Dedifferentiated amniotic fluid mesenchymal stem cell (primary cell): ENCODE data around the gene EHBP1.
"Not testable (repeated sequence)": the region's sequence is repeated elsewhere in the genome, so short reads cannot be mapped to it uniquely, and the experiment has no call there.

ENCODE experiments used
- DNase-seq: peaks from one replicate; pipeline ENCODE4 v3.0.0-alpha.2; 2016; ENCODE audit errors: extremely low spot score

The EHBP1 gene

DNA sequence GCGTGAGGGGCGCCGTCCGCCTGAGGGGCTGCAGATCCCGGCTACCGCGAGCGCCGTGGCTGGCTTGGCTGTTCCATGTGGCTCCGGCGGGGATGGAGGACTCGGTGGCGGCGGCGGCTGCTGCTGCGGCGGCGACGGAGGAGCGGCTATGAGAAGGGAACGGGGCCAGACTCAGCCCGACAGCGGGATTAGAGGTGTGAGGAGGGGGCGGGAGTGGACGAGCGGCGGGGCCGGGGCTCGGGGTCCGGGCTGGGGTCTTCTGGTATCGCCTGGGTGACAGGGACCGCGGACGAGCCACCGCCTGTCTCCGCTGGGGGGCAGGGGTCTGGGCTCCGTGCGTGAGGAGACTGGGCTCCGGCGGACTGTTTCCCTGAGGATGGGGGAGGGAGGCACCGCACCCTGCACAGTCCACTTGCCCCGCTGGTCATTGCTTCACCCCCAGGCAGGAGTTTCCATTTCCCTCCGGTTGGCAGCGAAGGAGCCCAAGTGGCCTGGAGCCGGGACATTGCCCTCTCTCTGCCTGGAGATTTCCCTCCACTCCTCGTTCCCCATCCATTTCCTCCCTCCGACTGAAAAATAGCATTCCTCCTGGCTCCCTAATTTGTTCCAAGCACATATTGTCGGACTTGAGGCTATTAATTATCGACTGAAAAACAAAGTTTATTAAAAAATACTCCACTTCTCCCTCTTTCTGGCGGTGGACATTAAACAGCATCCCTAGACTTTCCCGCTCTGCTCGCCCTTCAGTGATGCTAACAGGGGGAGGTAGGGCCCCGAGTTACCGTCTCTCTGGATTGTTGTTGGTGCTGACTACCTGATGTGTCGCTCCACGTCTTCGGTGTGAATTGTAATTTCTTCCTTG is 577 bp downstream of the EHBP1 start:
- DNase-seq: peak; percentile 27

- DNase-seq: no peak
Observed at GRCh38 chr2:62706721-62707521, 1.4 kb downstream of the EHBP1 start.

GRCh38 chr2:62708751-62709150 is 3.2 kb downstream of the EHBP1 start:
- DNase-seq: no peak

DNA sequence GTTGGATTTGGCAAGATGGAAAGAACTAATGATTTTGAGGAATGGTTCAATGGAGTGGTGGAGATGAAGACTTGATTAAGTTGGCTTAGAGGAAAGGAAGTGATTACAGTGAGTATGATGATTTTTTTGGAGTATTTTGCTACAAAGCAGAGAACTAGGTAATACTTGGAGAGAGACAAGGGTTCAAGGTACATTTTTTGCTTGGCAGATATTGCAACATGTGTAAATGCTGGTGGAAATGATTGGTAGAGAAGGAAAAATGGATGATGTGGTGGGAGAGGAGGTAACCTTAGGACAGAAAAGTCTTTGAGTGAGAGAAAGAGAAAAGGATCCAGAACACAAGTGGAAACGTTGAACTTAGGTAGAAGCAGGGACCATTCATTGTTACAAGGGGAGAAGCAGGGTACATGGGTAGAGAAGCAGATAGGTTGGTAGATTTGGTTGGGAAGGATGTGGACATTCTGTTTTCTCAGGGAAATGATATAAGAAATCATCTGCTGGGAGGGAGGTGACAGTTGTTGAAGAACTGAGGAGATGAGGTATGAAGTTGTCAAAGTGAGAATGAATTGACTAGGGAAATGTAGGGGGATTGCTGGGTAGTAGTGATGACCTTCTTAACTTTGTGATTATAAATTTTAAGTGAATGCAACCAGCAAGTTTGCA is 6.5 kb downstream of the EHBP1 start:
- no peak for DNase-seq

GRCh38 chr2:62713196-62713595 is 7.7 kb downstream of the EHBP1 start:
- not testable (repeated sequence) for DNase-seq

DNA sequence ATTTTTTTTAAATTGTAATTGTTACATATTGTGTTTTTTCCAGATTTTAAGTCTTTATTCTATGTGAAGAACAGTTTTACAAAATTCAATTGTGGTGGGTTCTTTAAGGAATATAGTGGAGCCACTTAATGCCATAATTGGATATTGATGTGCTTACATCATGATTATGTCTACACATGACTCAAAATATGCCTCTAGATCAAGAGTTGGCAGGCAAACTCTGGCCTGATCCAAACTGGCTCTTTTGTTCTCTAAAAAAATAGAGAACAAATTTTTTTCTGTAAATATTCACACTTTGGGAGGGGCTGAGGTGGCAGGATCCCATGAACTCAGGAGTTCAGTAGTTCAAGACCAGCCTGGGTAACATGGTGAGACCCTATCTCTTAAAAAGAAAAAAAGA is 8.3 kb downstream of the EHBP1 start:
- DNase-seq: peak; percentile 27

DNA sequence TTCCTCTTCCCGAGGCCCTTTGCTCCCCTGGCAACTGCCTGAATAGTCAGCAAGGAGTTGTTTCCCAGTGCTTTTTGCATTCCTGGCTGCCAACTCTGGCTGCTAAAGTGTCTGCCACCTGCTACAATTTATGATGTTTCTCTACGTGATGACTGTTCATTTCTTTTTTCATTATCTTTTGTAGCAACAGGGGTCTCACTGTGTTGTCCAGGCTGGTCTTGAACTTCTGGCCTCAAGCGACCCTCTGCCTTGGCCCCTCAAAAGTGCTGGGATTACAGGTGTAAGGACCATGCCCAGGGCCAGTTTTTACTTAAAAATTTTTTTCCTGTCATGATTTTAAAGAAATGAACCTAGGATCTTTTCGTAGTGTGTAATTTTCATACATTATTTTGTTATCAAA is 11.3 kb downstream of the EHBP1 start:
- no peak for DNase-seq

- DNase-seq: no peak
Observed at GRCh38 chr2:62717503-62718081, 12.1 kb downstream of the EHBP1 start.

DNA sequence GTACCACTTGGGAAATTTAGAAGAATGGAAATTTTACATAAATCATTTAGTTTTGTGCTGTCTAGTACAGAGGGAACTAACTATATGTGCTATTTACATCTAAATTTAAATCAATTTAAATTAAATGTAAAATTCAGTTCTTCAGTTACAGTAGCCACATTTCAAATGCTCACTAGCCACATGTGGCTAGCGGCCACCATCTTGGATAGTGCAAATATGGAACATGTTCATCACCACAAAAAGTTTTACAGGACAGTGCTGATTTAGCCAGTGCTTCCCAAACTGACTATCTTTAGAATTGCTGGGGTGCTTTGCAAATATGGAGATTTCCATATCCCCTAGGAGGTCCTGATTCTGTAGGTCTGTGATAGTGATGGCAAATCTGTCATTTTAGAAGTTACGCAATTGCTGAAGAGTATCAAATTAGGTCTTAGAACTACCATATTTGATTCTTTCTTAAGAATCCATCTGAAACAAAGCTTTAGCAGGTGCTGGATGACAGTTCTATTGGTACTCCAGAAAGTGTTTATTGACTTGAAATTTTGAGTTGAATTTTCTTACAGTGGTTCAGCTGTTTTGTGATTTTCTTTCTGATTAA is 12.8 kb downstream of the EHBP1 start:
- no peak for DNase-seq

DNA sequence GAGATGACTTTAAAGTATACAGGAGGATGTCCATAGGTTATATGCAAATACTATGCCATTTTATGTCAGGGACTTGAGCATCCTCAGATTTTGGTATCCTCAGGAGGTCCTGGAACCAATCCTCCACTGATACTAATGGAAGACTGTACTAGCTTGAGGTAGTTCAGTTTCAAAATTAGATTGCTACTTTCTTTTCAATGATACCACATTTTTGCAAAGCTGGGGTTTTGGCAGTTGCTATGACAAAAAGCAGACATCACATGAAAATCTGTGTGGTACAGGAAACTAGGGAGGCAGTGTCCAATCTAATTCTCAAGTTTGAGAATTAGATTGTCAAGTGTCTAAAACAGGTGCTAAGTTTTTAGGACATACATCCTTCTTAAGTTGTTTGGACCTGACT is 14.2 kb downstream of the EHBP1 start:
- DNase-seq: no peak

- DNase-seq: no peak
Observed at GRCh38 chr2:62722679-62723078, 17.2 kb downstream of the EHBP1 start.

DNA sequence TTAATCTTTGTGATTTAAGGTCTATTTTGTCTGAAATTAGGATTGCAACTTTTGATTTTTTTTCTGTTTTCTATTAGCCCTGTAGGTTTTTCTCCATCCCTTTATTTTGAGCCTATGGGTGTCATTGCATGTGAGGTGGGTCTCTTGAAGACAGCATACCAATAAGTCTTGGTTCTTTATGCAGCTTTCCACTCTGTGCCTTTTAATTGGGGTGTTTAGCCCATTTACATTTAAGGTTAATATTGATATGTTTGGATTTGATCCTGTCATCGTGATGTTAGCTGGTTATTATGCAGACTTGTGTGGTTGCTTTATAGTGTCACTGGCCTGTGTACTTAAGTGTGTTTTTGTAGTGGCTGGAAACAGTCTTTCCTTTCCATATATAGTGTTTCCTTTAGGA is 17.7 kb downstream of the EHBP1 start:
- DNase-seq: no peak

- no peak for DNase-seq
Observed at GRCh38 chr2:62724106-62724505, 18.6 kb downstream of the EHBP1 start.

GRCh38 chr2:62724886-62725711 is 19.6 kb downstream of the EHBP1 start:
- no peak for DNase-seq

DNA sequence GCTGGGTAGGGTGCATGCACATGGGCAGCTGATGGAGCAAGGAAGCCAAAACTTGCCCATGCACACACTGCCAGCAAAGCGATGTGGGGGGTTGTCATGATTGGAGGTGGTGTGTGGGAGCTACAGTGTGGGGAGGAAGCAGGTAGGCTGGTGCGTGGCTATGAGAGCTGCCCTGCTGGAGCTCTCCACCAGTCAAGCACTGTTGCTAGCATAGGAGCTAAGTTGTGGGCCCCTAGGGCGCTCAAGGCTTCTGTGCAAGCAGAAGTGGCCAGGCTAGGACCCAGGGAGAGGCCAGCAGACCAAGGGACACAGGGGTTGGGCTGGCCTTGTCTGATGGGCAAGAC is 20.2 kb downstream of the EHBP1 start:
- DNase-seq: no peak

- no peak for DNase-seq
Observed at GRCh38 chr2:62727259-62727867, 21.9 kb downstream of the EHBP1 start.

DNA sequence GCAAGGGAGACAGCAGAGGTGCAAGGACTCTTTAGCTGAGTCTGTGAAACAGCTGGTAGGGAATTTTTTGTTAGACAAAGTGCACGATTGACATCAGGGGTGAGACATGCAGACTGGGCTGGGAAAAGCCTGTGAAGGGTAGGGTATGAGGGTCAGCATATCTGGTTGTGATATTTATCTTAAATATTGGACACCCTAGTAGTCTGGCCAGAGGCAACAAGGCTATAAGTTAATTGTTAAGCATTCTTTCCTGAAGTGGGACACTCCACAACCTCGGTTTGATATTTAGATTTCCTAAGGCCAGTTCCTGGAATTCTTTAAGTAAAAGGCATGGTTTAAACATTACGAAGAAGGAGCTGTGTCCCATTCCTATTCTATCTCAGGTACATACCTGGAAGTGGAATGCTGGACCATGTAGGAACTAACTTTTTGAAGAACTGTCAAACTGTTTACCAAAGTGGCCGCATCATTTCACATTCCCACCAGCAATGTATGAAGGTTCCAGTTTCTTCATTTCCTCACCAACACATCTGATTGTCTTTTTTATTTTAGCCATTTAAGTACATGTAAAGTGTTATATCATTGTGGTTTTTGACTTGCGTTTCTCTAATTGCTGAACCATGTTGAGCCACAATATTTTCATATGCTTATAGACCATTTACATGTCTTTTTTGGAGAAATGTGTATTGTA is 22.5 kb downstream of the EHBP1 start:
- DNase-seq: no peak

GRCh38 chr2:62731275-62731674 is 25.8 kb downstream of the EHBP1 start:
- no peak for DNase-seq

DNA sequence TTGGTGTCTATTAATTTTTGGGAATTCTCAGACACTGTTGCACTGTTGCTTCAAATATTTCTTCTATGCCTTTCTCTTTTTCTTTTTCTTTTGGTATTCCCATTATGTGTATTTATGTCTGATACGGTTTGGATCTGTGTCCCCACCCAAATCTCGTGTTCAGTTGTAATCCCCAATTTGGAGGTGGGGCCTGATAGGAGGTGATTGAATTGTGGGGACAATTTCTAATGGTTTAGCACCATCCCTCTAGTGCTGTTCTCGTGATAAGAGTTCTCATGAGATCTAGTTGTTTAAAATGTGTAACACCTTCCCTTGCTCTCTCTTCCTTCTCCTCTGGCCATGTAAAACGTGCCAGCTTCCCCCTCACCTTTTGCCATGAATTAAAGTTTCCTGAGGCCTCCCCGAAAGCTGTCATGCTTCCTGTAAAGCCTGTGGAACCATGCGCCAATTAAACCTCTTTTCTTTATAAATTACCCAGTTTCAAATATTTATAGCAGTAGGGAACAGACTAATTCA is 26.8 kb downstream of the EHBP1 start:
- no peak for DNase-seq

GRCh38 chr2:62733546-62733945 is 28.0 kb downstream of the EHBP1 start:
- DNase-seq: no peak
